GM19238 (cell line): ENCODE results near the gene LRCH1.

Source experiments
- DNase-seq: peaks from one replicate; pipeline ENCODE4 v3.0.0; 2011; ENCODE audit warnings: low spot score; ENCODE audit not compliant: insufficient read length

Gene LRCH1

DNA sequence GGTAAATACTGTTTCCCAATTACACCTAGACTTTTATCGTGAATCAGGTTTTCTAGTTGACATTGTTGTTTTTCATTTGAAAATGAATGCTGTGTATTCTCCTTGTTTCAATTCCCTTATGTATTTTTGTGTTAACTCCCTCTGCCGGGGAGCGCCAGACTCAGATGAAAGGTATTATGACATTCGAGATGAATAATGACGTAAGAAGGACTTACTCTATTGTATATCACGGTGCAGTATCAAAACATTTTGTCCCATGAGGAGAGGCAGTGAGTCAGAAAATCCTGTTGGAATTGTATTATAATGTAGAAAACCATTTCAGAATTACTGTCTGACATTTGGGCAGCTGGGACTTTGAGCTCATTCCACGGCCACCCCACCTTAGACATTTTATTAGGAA is 61.6 kb downstream of the LRCH1 start:
- no peak for DNase-seq

- no peak for DNase-seq
Observed at GRCh38 chr13:46615888-46616531, 63.0 kb downstream of the LRCH1 start.

- DNase-seq = no peak
Observed at GRCh38 chr13:46617229-46617721, 64.3 kb downstream of the LRCH1 start.

DNA sequence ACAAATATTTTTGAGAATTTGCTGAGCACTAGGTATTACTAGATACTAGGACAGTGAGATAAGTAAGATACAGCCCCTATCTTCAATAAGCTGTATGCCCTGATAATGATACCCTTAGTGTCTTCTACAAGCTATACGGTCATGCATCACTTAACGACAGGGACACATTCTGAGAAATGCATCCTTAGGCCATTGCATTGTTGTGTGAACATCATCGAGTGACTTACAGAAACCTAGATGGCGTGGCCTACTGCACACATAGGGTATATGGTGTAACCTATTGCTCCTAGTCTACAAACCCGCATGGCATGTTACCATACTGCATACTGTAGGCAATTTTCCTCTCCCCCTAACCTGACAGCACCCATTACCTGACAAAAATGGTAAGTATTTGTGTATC is 64.9 kb downstream of the LRCH1 start:
- no peak for DNase-seq

DNA sequence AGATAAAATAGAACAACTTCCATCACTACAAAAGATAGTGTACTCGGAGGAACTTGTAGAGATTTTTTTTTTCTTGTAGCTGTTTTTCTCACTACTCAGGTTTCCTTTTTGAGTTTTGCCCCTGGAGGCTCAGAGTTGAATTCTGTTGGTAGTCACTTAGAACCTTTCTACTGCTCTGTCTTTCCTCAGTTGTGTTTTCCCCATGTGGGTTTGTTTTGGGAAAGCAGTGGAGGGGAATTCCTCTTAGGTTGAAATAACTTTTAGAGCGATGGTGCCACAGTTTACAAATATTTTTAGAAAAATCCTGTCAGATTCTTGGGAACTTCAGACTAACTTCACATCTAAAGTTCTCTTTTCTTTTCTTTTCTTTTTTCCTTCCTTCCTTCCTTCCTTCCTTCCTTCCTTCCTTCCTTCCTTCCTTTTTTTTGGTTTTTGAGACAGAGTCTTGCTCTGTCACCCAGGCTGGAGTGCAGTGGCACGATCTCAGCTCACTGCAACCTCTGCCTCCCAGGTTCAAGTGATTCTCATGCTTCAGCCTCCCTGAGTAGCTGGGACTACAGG is 65.8 kb downstream of the LRCH1 start:
- DNase-seq = no peak

DNA sequence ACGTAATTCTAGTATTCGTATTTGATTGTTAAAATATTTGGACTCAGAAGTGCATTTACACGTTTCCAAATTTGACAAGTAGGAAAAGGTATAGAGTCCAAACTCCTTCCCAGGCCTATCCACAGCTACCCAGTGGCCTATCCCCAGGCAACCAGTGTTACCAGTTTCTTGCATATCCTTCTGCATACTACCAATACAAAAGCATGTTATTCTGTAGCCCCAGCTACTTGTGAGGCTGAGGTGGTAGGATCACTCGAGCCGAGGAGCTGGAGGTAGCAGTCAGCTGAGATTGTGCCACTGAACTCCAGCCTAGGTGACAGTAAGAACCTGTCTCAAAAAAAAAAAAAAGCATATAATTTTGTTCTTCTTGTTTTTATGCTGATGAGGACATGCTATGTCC is 67.1 kb downstream of the LRCH1 start:
- no peak for DNase-seq

DNA sequence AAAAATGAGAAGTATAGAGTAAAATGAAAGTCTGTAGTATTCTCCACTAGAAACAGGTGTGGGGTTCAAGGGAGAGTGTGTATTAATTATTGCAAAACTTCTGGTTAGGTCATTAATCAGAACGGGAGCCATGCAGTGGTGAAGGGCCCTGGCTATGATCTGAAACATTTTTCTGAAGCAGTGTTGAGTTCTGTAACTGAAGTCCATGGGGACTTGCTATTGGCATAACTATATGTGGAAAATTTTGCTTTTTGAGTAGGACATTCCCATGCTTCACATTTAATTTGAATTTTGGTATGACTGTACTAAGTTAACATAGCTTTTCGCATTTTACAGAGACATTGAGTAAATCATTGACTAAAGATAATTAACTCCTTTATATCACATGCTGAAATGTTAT is 67.5 kb downstream of the LRCH1 start:
- no peak for DNase-seq

DNA sequence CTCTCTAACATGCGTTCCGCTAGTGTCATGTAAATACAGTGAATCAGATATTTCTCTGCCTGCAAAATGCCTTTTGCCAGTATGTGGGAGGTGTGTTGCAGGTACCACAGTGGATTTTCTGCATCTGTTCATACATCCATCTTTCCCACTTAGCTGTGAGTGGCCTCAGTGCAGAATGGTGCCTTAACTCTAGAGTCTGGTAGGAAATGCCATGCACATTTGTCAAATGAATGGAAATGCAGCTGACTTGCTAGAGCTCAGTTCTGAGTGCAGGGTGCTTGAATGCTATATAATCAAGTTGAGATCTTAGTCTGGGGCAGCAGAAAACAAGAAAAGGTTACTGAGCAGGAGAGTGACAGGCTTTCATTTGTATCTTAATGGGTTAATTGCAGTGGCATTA is 68.2 kb downstream of the LRCH1 start:
- no peak for DNase-seq

- DNase-seq = no peak
Observed at GRCh38 chr13:46621792-46622629, 69.0 kb downstream of the LRCH1 start.

- no peak for DNase-seq
Observed at GRCh38 chr13:46622630-46623256, 69.8 kb downstream of the LRCH1 start.

GRCh38 chr13:46624353-46624752 is 71.4 kb downstream of the LRCH1 start:
- DNase-seq = no peak

- no peak for DNase-seq
Observed at GRCh38 chr13:46624821-46625220, 71.9 kb downstream of the LRCH1 start.

DNA sequence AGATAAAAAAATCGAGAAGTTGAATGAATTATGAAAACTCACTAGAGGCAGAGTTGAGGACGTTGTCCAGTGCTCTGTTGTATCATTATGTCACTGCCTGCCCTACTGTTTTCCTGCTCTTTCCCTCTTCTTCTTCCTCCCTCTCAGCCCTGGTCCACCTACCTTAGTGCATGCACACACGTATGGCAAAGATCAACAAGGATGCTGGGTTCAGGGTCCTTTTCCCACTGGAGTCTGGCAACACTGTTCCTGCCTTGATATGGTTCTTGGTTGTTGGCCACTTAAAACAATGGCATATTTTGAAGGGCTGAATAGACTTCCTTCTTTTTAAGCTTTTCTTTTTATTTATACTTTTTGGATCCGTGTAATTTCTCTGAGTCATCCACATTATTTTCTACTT is 74.5 kb downstream of the LRCH1 start:
- DNase-seq = no peak

- no peak for DNase-seq
Observed at GRCh38 chr13:46628622-46629365, 75.8 kb downstream of the LRCH1 start.

GRCh38 chr13:46629811-46630413 is 76.9 kb downstream of the LRCH1 start:
- no peak for DNase-seq

- DNase-seq = no peak
Observed at GRCh38 chr13:46630431-46631178, 77.6 kb downstream of the LRCH1 start.

GRCh38 chr13:46631179-46631542 is 78.2 kb downstream of the LRCH1 start:
- DNase-seq = no peak

DNA sequence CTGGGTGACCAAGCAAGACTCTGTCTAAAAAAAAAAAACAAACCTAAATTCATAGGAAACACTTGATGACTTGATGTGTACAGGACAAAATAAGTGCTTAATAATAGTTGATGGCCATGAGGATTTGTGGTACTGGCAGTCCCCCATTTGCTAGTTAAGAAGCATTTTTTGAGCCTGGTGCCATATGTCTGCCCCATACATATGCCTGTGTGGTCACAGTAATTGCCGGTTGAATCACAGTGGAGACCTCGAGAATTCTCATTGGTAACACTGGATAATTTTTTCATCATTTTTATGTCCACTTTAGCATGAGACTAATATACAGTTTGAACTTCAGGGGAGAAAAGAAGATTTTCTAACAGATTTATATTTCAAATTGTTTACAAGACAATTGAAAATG is 79.2 kb downstream of the LRCH1 start:
- no peak for DNase-seq

GRCh38 chr13:46633416-46633815 is 80.4 kb downstream of the LRCH1 start:
- DNase-seq = no peak

- no peak for DNase-seq
Observed at GRCh38 chr13:46636451-46636850, 83.5 kb downstream of the LRCH1 start.
